WTC11 (cell line): ENCODE data around the gene UVRAG.

Source experiments
- ATF3 ChIP-seq: sonication (generic); formaldehyde crosslinking; conservative IDR thresholded peaks from 2 replicates; pipeline ENCODE4 v1.8.1; 2022; ENCODE audit warnings: mild to moderate bottlenecking, missing genetic modification reagents
- CTCF ChIP-seq: fragments of 200-600 bp; IDR thresholded peaks from 2 replicates; pipeline ENCODE4 v1.8.0; 2022; ENCODE audit warnings: antibody characterized with exemption
- ETV6 ChIP-seq: sonication (generic); formaldehyde crosslinking; IDR thresholded peaks from 2 replicates; pipeline ENCODE4 v1.8.1; 2022; ENCODE audit warnings: mild to moderate bottlenecking, missing genetic modification reagents
- GABPB1 ChIP-seq: sonication (generic); formaldehyde crosslinking; IDR thresholded peaks from 2 replicates; pipeline ENCODE4 v1.8.1; 2023; ENCODE audit warnings: mild to moderate bottlenecking, missing genetic modification reagents
- HMGA2 ChIP-seq: fragments of 250-450 bp; sonication (Bioruptor Pico); IDR thresholded peaks from 2 replicates; pipeline ENCODE4 v1.4.0; 2021; ENCODE audit warnings: mild to moderate bottlenecking, moderate library complexity
- HMGXB4 ChIP-seq: sonication (generic); formaldehyde crosslinking; IDR thresholded peaks from 2 replicates; pipeline ENCODE4 v1.8.1; 2023; ENCODE audit warnings: mild to moderate bottlenecking, moderate library complexity, missing genetic modification reagents
- NFYB ChIP-seq: sonication (generic); formaldehyde crosslinking; conservative IDR thresholded peaks from 2 replicates; pipeline ENCODE4 v1.8.0; 2022; ENCODE audit warnings: low read depth, missing genetic modification reagents
- OVOL2 ChIP-seq: fragments of 250-450 bp; sonication (Bioruptor Pico); IDR thresholded peaks from 2 replicates; pipeline ENCODE4 v1.9.0; 2021; ENCODE audit warnings: mild to moderate bottlenecking, borderline replicate concordance
- TEAD4 ChIP-seq: sonication (generic); formaldehyde crosslinking; IDR thresholded peaks from 2 replicates; pipeline ENCODE4 v1.8.0; 2022; ENCODE audit warnings: mild to moderate bottlenecking, missing genetic modification reagents
- ZNF121 ChIP-seq: sonication (generic); formaldehyde crosslinking; IDR thresholded peaks from 2 replicates; pipeline ENCODE4 v1.8.0; 2023; ENCODE audit warnings: missing genetic modification reagents
- ZNF138 ChIP-seq: sonication (generic); formaldehyde crosslinking; conservative IDR thresholded peaks from 2 replicates; pipeline ENCODE4 v1.8.1; 2022; ENCODE audit warnings: mild to moderate bottlenecking, moderate library complexity, missing genetic modification reagents
- TF ChIP-seq, protein P1 (sequence below): sonication (generic); formaldehyde crosslinking; IDR thresholded peaks from 2 replicates; pipeline ENCODE4 v1.8.0; 2022; ENCODE audit warnings: mild to moderate bottlenecking, missing genetic modification reagents
- TF ChIP-seq, protein P2 (sequence below): sonication (generic); formaldehyde crosslinking; IDR thresholded peaks from 2 replicates; pipeline ENCODE4 v1.8.0; 2023; ENCODE audit warnings: missing genetic modification reagents

GRCh38 chr11:75964071-75964470, 149.1 kb downstream of the UVRAG start:
- TF ChIP-seq, protein P1, sequence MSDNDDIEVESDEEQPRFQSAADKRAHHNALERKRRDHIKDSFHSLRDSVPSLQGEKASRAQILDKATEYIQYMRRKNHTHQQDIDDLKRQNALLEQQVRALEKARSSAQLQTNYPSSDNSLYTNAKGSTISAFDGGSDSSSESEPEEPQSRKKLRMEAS (CRISPR knock-in tag): no peak
- TF ChIP-seq CTCF (no peak), HMGA2 (CRISPR knock-in tag) (no peak), ZNF138 (CRISPR knock-in tag) (no peak), GABPB1 (CRISPR knock-in tag) (no peak), ZNF121 (CRISPR knock-in tag) (no peak), NFYB (no peak), TEAD4 (no peak), HMGXB4 (no peak), ETV6 (CRISPR knock-in tag) (no peak), ATF3 (CRISPR knock-in tag) (no peak), OVOL2 (CRISPR knock-in tag) (no peak)
- TF ChIP-seq, protein P2, sequence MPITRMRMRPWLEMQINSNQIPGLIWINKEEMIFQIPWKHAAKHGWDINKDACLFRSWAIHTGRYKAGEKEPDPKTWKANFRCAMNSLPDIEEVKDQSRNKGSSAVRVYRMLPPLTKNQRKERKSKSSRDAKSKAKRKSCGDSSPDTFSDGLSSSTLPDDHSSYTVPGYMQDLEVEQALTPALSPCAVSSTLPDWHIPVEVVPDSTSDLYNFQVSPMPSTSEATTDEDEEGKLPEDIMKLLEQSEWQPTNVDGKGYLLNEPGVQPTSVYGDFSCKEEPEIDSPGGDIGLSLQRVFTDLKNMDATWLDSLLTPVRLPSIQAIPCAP (CRISPR knock-in tag): no peak
